Cardiac muscle cell (in vitro differentiated cells and primary cell): Measurements from ENCODE around the gene TLCD5. TPM values are rescaled to one million over a fixed set of nuclear protein-coding genes. Genes with fewer than 3 reads are reported as not detected.

Experiments used
- DNase-seq, 2 donors: peaks; one replicate each; pipeline versions ENCODE4 v3.0.0 to v3.0.0-alpha.2; 2010 to 2017; ENCODE audit warnings: low read depth in 1 of 2, low spot score in 1 of 2
- H3K27ac ChIP-seq: fragments of 200-600 bp; sonication (generic); 2 replicates; pipeline ENCODE4 v1.5.1; 2016
- H3K27me3 ChIP-seq: fragments of 200-600 bp; sonication (generic); 2 replicates; pipeline ENCODE4 v1.6.0; 2016; ENCODE audit warnings: control low read depth
- H3K36me3 ChIP-seq: fragments of 200-600 bp; sonication (generic); 2 replicates; pipeline ENCODE4 v1.5.1; 2016; ENCODE audit warnings: control low read depth
- H3K4me1 ChIP-seq: fragments of 200-600 bp; sonication (generic); 2 replicates; pipeline ENCODE4 v1.8.1; 2017; ENCODE audit warnings: low read depth, mild to moderate bottlenecking, mixed run types
- H3K4me3 ChIP-seq: fragments of 200-600 bp; sonication (generic); 2 replicates; pipeline ENCODE4 v1.5.1; 2016; ENCODE audit warnings: mild to moderate bottlenecking
- H3K9me3 ChIP-seq: fragments of 200-600 bp; sonication (generic); 2 replicates; pipeline ENCODE4 v1.5.1; 2017; ENCODE audit warnings: low read depth, mild to moderate bottlenecking, control low read depth
- polyA plus RNA-seq: library from polyadenylated mRNA; unstranded; fragments of >200 nt; fragmentation: Nextera tagmentation; extraction: Ambion mirVana; gene quantifications from 2 replicates; pipeline ENCODE4 v1.2.1, GENCODE V29; 2016
- total RNA-seq: library from RNA; depleted of rRNA; stranded (reverse); fragments of >200 nt; gene quantifications from 2 replicates; pipeline ENCODE4 v1.2.3, GENCODE V29; 2016
- TF ChIP-seq, protein P1 (sequence below): IDR thresholded peaks from 2 replicates; pipeline ENCODE4 v1.5.1; 2012; ENCODE audit warnings: low read depth, mild to moderate bottlenecking, low read length

Gene TLCD5
- total and polyA plus RNA-seq, 2 experiments from 2014 or later = 25.0 to 27.1 TPM

DNA sequence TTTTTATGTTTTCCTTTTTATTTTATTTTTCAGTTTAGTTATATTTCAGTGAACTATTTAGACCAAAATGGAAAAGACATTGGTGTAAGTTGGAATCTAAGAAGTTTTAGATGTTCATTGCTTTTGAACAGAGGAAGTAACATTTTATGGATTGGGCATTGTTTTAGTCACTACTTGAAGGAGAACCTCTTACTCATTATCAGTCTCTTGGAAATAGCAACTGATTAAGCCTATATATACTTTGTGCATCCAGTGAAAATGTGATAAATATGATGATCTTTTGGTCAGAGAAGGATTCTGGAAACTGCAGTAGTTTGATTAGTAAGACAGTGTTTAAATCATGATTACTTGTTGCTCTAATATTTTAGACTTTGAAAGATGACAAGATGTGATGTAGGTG, 25.5 kb downstream of the TLCD5 start:
- H3K4me3 ChIP-seq = no peak overlapping the region
- no peak for DNase-seq
- H3K4me1 ChIP-seq = peaks cover 22% of the 10 kb centered on the region
- no peaks in the 10 kb centered on the region for H3K36me3 ChIP-seq
- H3K9me3 ChIP-seq = no peaks in the 10 kb centered on the region
- H3K27ac ChIP-seq = no peak overlapping the region
- TF ChIP-seq, protein P1, sequence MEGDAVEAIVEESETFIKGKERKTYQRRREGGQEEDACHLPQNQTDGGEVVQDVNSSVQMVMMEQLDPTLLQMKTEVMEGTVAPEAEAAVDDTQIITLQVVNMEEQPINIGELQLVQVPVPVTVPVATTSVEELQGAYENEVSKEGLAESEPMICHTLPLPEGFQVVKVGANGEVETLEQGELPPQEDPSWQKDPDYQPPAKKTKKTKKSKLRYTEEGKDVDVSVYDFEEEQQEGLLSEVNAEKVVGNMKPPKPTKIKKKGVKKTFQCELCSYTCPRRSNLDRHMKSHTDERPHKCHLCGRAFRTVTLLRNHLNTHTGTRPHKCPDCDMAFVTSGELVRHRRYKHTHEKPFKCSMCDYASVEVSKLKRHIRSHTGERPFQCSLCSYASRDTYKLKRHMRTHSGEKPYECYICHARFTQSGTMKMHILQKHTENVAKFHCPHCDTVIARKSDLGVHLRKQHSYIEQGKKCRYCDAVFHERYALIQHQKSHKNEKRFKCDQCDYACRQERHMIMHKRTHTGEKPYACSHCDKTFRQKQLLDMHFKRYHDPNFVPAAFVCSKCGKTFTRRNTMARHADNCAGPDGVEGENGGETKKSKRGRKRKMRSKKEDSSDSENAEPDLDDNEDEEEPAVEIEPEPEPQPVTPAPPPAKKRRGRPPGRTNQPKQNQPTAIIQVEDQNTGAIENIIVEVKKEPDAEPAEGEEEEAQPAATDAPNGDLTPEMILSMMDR = no peak
- no peaks in the 10 kb centered on the region for H3K27me3 ChIP-seq

DNA sequence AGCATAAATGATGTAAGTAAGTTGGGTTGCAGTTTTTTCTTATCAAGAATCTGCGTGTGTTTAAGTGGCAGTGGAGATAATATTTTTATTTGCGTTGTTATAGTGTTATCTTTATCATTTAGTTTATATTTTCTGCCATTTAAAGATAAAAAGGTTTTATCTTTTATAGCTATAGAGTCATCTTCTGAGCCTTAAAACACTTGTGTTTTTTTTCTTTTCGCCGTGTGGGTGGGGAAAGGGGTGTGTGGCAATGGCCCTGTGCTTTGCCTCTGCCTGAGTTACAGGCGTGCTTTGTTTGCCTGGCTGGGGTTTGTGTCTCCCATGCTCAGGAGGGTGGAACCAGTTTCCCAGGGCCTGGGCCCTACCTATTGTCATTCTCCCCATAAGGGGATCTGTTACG, 27.3 kb downstream of the TLCD5 start:
- TF ChIP-seq, protein P1 = no peak
- peaks cover 4% of the 10 kb centered on the region for H3K4me1 ChIP-seq
- no peaks in the 10 kb centered on the region for H3K36me3 ChIP-seq
- no peak overlapping the region for H3K4me3 ChIP-seq
- H3K27me3 ChIP-seq = no peaks in the 10 kb centered on the region
- H3K9me3 ChIP-seq = no peaks in the 10 kb centered on the region
- peak in 1 of 2 donors; percentile 39 for DNase-seq
- no peak overlapping the region for H3K27ac ChIP-seq

DNA sequence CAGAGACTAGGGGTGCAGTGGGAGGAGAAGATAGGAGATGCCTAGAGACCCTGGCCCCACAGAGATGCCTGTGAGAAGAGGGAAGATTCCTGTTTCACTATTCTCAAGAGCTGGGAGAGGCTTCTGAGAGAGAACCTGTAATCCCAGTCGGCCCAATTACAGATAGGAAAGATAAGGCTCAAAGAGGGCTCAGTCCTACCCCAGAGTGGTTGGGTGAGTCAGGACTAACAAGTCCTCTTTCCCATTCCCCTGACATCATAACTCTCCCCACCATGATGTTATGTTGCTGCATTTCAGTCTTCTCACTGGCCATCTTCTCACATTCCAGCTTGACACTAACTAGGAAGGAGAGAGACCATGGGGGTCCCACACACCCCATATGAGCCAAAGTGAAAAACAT, 29.0 kb downstream of the TLCD5 start:
- Histone ChIP-seq H3K4me1 (peaks cover under 1% of the 10 kb centered on the region), H3K9me3 (no peaks in the 10 kb centered on the region), H3K36me3 (no peaks in the 10 kb centered on the region), H3K4me3 (no peak overlapping the region), H3K27ac (no peak overlapping the region), H3K27me3 (no peaks in the 10 kb centered on the region)
- TF ChIP-seq, protein P1 = no peak
- no peak for DNase-seq

DNA sequence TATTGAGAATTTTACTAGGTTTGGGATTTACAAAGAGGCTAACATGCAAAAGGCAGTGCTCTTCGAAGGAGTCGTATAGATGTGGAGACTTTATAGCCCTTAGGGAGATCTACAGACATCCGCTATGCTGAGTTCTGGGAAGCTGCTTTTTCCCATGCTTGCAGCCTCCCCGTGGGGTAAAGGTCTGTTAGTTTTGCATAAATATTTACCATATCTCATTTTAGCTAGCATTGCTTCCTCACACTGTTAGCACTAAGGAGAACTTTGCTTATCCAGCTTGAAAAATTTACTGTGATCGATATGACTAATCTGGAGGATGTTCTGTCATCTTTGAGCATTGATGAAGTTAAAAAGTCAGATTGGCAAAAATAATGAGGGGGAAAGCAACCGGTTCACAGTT, 29.7 kb downstream of the TLCD5 start:
- no peak for DNase-seq
- no peaks in the 10 kb centered on the region for H3K4me1 ChIP-seq
- TF ChIP-seq, protein P1 = no peak
- no peaks in the 10 kb centered on the region for H3K9me3 ChIP-seq
- H3K4me3 ChIP-seq = no peak overlapping the region
- H3K27ac ChIP-seq = no peak overlapping the region
- no peaks in the 10 kb centered on the region for H3K36me3 ChIP-seq
- H3K27me3 ChIP-seq = no peaks in the 10 kb centered on the region

DNA sequence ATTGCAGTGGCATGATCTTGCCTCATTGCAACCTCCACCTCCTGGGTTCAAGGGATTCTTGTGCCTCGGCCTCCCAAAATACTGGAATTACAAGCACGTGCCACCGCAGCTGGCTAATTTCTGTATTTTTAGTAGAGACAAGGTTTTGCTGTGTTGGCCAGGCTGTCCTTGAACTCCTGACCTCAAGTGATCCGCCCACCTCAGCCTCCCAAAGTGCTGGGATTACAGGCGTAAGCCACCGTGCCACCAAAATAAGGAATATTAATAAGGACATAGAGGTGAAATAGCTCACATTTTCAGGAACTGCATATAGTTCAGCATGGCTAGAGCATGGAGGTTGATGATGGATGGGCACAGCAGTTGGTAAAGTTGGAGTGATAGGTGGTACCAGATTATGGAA, 32.5 kb downstream of the TLCD5 start:
- no peak overlapping the region for H3K4me3 ChIP-seq
- H3K27me3 ChIP-seq = no peaks in the 10 kb centered on the region
- H3K36me3 ChIP-seq = no peaks in the 10 kb centered on the region
- no peaks in the 10 kb centered on the region for H3K9me3 ChIP-seq
- no peak overlapping the region for H3K27ac ChIP-seq
- no peak for DNase-seq
- H3K4me1 ChIP-seq = no peaks in the 10 kb centered on the region
- TF ChIP-seq, protein P1 = no peak

DNA sequence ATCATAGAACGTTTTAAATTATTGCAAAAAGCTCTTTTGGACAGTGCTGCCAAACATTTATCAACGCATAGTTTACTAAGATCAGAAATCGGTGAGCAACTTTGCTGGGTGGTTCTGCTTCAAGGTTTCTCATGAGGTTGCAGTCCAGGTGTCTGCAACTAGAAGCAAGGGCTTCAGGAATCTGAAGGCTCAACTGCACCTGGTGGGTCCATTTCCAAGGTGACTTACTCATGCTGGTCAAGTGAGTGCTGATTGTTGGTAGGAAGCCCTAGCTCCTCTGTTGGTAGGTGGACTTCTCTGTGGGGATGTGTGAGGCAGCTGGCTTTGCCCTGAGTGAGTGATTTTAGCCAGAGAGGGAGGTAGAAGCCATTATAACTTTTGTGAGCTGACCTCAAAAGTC, 33.6 kb downstream of the TLCD5 start:
- Histone ChIP-seq H3K36me3 (no peaks in the 10 kb centered on the region), H3K4me1 (no peaks in the 10 kb centered on the region), H3K4me3 (no peak overlapping the region), H3K27ac (no peak overlapping the region), H3K9me3 (no peaks in the 10 kb centered on the region), H3K27me3 (no peaks in the 10 kb centered on the region)
- TF ChIP-seq, protein P1 = no peak
- DNase-seq = no peak
